Left ventricle myocardium inferior (tissue), 1 donor: Measurements from ENCODE around the gene SNRNP40. TPM values are rescaled to one million over a fixed set of nuclear protein-coding genes. Genes with fewer than 3 reads are reported as not detected.

ENCODE experiments used
- DNase-seq: peaks from one replicate; pipeline ENCODE4 v3.0.0-alpha.2; 2020
- H3K27ac ChIP-seq: fragments of 200-600 bp; replicated peaks from 2 replicates; pipeline ENCODE4 v1.8.0; 2021
- H3K27me3 ChIP-seq: fragments of 200-600 bp; 2 replicates; pipeline ENCODE4 v1.8.0; 2021; ENCODE audit warnings: low read depth
- H3K36me3 ChIP-seq: fragments of 200-600 bp; 2 replicates; pipeline ENCODE4 v1.8.0; 2021
- H3K4me1 ChIP-seq: fragments of 200-600 bp; 2 replicates; pipeline ENCODE4 v1.8.0; 2021
- H3K4me3 ChIP-seq: fragments of 200-600 bp; 2 replicates; pipeline ENCODE4 v1.8.0; 2021; ENCODE audit warnings: mild to moderate bottlenecking, moderate library complexity
- H3K9me3 ChIP-seq: fragments of 200-600 bp; replicated peaks from 2 replicates; pipeline ENCODE4 v1.8.0; 2021
- CTCF ChIP-seq: fragments of 200-600 bp; IDR thresholded peaks from 2 replicates; pipeline ENCODE4 v1.8.0; 2021; ENCODE audit warnings: antibody characterized with exemption, mild to moderate bottlenecking, borderline replicate concordance
- intact Hi-C: fragments of 100-400 bp; cut with micrococcal nuclease; formaldehyde crosslinking; loops from one replicate; pipeline ENCODE4 v1.11.0; 2022
- total RNA-seq: library from RNA; stranded (reverse); fragmentation: NEBNext Ultra II Directional; extraction: Animal tissue kit (Norgen Biotek cat#: 25700); gene quantifications from one replicate; pipeline ENCODE4 v1.2.1, GENCODE V29; 2021
- donor health status: DM: no; HTN: yes; CAD: no; lungs with severe emphysema.

Gene SNRNP40
- total RNA-seq, 1 donor from 2014 or later, result 19.7 TPM

GRCh38 chr1:31214316-31215064 is 82.1 kb downstream of the SNRNP40 start:
- intact Hi-C loops, result no loop called here
- H3K9me3 ChIP-seq, result peaks cover 5% of the 10 kb centered on the region
- no peak for TF ChIP-seq CTCF

More at GRCh38 chr1:31214316-31215064, 82.1 kb downstream of the SNRNP40 start:
- Histone ChIP-seq H3K27ac (no peak overlapping the region), H3K27me3 (peaks cover 9% of the 10 kb centered on the region), H3K4me3 (no peak overlapping the region), H3K4me1 (peaks cover 15% of the 10 kb centered on the region), H3K36me3 (no peaks in the 10 kb centered on the region)
- DNase-seq, result no peak

Other genes starting within 250 kb of the SNRNP40 start
- gene PUM1, start 231.1 kb downstream of the SNRNP40 start, total RNA-seq, result 80.1 TPM
- gene NKAIN1, start 56.9 kb downstream of the SNRNP40 start, total RNA-seq, result 0.19 TPM
- gene ZCCHC17, start 244 bp upstream of the SNRNP40 start, total RNA-seq, result 12.2 TPM
- 4,737 TPM for gene FABP3, start 76.3 kb upstream of the SNRNP40 start, total RNA-seq
- gene SERINC2, start 116.4 kb upstream of the SNRNP40 start, total RNA-seq, result 1.6 TPM